DMS153 treated with DMSO at 0.1 percent for 48 hours (cell line): ENCODE data around the gene SMU1.
"Not testable (repeated sequence)": the region's sequence is repeated elsewhere in the genome, so short reads cannot be mapped to it uniquely, and the experiment has no call there.

Experiments
- DNase-seq: peaks from one replicate; lab custom pipeline; 2025; ENCODE audit not compliant: unreplicated experiment; lab: John Stamatoyannopoulos, UW

SMU1 gene

DNA sequence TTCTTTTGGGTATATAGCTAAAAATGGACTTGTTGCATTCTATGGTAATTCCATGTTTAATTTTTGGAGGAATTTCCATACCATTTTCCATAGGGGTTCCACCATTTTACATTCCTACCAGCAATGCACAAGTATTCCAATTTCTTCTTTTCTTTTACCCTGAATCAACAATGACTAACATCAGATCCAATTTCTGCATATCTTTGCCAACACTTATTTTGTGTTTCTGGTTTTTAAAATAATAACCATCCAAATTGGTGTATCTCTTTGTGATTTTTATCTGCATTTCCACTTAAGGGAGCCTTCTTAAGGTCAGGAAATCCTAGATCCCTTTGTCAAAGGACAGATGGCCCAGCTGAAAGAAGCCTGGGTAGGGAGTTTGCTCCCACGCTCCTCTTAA is 29.5 kb upstream of the SMU1 start:
- no peak for DNase-seq

DNA sequence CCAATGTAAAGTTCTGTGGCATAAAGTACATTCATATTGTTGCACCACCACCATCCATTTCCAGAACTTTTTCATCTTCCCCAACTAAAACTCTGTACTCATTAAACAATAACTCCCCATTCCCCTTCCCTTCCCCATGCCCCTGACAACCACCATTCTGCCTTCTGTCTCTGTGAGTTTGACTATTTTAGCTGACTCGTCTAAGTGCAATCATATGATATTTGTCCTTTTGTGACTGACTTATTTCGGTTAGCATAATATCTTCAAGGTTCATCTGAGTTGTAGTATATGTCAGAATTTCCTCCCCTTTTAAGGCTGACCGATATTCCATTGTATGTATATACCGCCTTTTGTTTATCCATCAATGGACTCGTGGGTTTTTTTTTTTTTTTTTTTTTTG is 29.0 kb upstream of the SMU1 start:
- DNase-seq, result no peak

GRCh38 chr9:33104401-33104800 is 27.9 kb upstream of the SMU1 start:
- no peak for DNase-seq

DNA sequence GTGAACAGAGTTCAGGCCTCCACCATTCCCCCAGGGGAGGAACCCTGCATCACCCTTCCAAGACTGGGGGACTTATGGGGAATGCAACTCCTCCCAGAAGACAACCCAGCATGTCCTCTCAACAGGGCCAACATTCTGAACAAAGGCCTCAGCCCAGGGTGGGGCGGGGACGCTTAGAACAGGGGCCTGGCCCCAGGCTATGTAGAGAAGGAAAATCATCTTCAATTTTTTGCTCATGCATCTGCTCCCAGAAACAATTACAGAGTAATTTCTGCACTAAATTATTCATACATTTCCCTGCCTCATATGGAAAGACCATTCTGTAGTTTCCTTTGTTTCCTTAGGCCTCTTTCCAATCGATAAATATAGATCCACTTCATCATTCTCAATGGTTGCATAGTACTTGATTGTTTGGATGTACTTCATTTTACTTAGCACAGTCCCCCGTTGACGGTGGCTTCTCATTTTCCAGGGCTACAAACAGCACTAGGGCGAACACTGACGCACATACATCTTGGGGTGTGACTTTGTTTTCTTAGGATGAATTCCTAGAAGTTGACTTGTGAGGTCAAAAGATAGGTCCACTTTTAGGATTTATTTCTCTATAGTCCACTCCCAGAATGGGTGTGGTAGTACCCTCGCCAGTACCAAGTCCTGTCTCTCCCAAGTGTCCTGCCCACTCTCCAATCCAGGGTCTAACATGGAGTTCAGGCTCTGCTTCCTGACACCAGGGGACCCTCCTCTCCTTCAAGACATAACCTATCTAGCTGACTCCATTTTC is 27.2 kb upstream of the SMU1 start:
- DNase-seq, result no peak

- no peak for DNase-seq
Observed at GRCh38 chr9:33102551-33103210, 26.2 kb upstream of the SMU1 start.

- DNase-seq, result no peak
Observed at GRCh38 chr9:33101104-33101951, 24.9 kb upstream of the SMU1 start.

DNA sequence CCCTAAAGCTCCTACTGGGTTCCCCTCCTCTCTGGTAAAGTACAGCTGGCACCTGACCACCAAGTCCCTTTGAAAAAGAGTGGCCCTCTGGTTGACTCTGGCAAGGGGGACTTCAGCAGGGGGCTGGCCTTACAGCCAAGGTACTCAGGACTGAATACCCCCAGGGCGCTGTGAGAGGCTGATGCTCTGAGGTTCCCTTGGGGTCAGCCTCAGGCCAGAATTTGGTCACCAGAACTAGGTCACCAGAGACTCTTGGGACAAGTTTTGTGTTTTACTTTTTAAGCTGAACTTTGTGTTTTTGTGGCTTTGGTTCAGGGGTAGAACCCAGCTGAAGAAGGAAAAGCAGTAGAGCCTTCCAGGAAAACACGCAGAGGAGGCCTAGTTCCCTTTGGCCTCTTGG is 23.3 kb upstream of the SMU1 start:
- no peak for DNase-seq

DNA sequence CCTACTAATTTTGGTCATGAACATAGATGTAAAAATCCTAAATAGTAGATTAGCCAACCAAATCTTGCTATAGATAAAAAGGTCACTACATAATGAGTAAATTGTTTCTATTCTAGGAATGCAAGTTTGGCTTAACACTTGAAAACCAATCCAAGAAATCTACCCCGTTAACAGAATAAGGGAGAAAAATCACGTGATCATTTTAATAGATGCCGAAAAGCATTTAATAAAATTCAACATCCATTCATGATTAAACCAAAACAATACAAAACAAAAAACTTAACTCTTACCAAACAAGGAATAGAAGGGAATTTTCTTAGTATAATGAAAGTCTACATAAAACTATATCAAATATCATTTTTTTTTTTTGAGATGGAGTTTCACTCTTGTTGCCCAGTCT is 20.7 kb upstream of the SMU1 start:
- no peak for DNase-seq

DNA sequence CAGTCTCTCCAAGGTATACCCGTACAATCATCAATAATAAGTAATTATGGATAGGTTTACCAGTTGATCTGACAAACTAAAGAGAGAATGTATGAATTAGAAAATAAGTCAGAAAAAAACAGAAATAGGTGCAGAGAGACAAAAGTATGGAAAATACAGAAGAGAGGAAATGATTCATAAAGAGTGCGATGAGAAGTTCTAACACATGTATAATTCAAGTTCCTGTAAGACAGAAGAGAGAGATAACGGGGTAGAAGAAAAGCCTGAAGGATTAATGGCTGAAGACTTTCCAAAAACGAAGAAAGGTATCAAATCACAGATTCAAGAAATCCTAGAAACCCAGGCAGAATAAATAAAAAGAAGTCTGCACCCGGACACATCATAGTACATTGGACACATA is 16.2 kb upstream of the SMU1 start:
- no peak for DNase-seq

DNA sequence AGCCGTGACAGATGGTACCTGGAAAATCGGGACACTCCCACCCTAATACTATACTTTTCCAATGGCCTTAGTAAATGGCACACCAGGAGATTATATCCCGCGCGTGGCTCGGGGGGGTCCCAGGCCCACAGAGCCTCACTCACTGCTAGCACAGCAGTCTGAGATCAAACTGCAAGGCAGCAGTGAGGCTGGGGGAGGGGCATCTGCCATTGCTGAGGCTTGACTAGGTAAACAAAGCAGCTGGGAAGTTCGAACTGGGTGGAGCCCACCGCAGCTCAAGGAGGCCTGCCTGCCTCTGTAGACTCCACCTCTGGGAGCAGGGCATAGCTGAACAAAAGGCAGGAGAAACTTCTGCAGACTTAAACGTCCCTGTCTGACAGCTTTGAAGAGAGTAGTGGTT is 9.2 kb upstream of the SMU1 start:
- not testable (repeated sequence) for DNase-seq

- DNase-seq, result no peak
Observed at GRCh38 chr9:33082538-33083326, 6.3 kb upstream of the SMU1 start.

DNA sequence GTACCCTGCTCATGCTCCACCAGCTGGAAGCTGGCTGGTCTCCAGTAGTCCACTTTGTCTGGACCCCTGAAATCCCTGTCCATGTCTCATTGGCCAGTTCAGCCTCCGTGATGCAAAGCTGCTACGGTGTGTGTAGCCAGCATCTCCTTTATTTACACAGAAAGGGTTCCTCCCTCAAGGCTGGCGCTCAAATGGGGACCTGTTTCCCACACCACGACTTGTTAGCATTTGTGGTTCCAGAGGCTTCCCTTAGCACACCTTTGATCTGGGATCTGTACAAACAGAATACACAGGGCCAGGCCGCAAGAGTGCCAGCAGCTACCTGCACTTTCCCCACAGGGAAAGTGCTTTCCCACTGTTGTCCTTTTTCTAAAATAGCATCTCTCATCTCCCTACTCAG is 5.7 kb upstream of the SMU1 start:
- DNase-seq, result no peak

DNA sequence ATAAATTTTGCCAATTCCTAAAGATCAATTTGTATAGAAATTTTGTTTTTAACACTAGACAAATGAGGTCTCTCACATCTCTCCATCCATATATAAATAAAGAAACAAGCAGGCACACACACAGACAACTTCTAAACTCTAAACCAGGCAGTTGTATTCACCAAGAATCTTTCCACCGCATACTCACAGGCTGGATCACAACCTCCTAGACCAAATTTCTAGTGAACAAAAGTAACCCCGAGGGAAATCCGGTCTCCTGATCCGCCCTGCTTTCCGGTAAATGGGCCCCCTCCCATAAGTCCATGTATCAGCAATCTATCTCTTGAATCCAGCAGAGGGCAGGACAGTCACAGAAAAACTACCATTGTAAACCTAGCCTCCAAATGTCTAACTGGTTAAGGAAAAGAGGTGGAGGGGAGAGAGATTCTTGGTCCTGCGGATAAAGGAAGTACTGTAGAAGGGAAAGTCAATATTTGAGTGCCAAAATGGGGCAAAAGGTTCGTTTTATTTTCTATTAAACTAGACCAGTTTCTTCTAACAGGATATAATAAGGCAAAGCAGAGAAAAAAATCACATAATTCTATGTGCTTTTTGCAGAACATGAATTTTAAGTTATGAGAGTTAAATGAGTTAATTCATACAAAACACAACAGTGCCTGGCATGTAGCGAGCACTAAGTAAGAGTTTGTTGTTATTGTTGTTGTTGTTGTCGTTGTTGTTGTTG is 4.8 kb upstream of the SMU1 start:
- peak; percentile 87 for DNase-seq

- no peak for DNase-seq
Observed at GRCh38 chr9:33080534-33080933, 4.1 kb upstream of the SMU1 start.

- no peak for DNase-seq
Observed at GRCh38 chr9:33068991-33069390, 7.5 kb downstream of the SMU1 start.

- no peak for DNase-seq
Observed at GRCh38 chr9:33065157-33066076, 11.1 kb downstream of the SMU1 start.

- DNase-seq, result no peak
Observed at GRCh38 chr9:33051144-33051543, 25.3 kb downstream of the SMU1 start.

GRCh38 chr9:33049680-33050361 is 26.7 kb downstream of the SMU1 start:
- no peak for DNase-seq

- no peak for DNase-seq
Observed at GRCh38 chr9:33048054-33048465, 28.4 kb downstream of the SMU1 start.
